ENCODE results near the gene PDZK1.
"Not testable (repeated sequence)": the region's sequence is repeated elsewhere in the genome, so short reads cannot be mapped to it uniquely, and the experiment has no call there.

PDZK1 gene

GRCh38 chr1:145707183-145707867 is at the start of gene PDZK1:
TSS of gene PDZK1 (minus strand) at chr1:145707368. CDS start at chr1:145688021, 19,347 bp downstream.
- DNase-seq: no peak

- no peak for DNase-seq
Measured at GRCh38 chr1:145751491-145752037, 44.4 kb upstream of the PDZK1 start.

DNA sequence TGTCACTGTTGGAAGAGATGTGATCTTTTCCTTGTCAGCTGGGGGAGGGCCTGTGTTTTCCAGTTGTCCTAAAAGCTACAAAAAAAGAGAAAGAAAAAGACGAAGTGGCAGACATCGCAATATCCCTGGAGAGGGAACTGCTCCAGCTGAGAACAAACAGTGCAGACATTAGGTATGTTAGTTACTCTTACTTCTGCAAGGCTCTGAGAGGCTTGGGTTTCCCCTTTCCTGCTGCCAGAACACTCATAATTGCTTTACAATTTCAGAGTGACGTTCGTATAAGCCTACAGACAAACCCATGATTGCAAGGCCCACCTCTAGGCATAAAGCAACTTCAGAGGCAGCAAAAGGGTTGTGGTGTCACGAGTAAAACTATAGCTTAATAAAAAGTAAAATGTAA is 43.3 kb upstream of the PDZK1 start:
- DNase-seq: no peak

GRCh38 chr1:145747398-145748247 is 40.5 kb upstream of the PDZK1 start:
- no peak for DNase-seq

GRCh38 chr1:145740269-145740668 is 33.1 kb upstream of the PDZK1 start:
- no peak for DNase-seq

DNA sequence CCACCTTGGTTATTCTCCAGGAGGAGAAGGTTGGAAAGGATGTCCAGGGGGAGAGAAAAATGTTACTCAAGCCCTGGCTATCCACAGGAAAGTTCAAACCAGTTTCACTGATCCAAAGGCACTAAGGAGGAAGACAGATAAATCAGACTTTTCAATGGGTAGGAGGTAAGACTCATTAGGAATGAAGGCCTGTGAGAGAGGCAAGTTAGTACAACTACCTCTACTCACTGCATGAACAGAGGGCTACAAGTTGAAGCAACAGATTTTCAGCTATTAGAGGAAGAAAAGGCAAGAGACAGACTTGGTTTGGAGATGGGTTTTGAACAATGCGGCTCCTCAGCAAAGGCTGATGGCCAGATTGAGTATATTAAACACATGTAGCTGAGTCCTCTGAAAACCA is 29.0 kb upstream of the PDZK1 start:
- no peak for DNase-seq

GRCh38 chr1:145730900-145731299 is 23.7 kb upstream of the PDZK1 start:
- no peak for DNase-seq

DNA sequence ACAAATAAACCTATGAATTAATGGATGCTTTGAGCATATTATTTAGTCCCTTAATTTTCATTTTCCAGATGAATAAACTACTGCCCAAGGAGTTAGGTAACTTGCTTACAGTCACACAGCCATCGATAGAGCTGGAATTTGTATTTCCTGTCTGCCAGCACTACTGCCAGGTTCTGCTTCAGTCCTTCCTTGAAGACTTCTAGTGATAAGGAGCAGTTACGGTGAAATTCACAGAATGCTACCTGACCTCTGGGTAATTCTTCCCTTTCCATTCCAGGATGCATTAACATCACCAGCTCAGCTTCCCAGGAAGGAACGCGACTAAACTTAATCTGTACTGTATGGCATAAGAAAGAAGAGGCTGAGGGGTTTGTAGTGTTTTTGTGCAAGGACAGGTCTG is 23.3 kb upstream of the PDZK1 start:
- no peak for DNase-seq

DNA sequence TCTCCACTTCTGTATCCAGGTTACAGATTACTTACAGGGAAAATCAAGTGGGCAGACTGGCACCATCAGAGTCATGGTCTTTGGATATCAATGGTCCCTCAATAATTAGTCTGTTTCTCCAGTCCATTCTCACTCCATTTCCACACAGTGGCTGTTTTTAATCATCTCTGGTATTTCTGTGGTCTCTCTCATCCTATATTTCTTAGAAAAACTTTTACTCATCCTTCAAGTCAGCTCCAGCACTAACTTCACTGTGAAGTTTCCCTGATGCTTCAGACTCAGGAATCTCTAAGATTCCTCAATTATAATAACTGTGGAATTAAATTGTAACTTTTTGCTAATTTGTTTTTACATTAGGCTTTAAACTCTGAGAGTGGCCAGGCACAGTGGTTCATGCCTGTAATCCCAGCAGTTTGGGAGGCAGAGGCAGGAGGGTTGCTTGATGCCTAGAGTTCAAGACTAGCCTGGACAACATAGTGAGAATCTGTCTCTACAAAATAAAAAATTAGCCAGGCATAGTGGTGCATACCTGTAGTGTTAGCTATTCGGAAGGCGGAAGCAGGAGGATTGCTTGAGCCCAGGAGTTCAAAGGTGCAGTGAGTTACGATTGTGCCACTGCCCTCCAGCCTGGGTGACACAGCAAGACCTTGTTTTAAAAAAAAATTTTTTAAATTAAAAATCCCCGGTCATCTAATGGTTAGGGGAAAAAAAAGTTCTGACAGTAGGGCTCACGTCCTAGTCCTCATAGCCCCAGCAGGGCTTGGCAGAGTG is 22.7 kb upstream of the PDZK1 start:
- no peak for DNase-seq

- no peak for DNase-seq
Measured at GRCh38 chr1:145729196-145729595, 22.0 kb upstream of the PDZK1 start.

GRCh38 chr1:145726193-145726592 is 19.0 kb upstream of the PDZK1 start:
- DNase-seq: not testable (repeated sequence)

DNA sequence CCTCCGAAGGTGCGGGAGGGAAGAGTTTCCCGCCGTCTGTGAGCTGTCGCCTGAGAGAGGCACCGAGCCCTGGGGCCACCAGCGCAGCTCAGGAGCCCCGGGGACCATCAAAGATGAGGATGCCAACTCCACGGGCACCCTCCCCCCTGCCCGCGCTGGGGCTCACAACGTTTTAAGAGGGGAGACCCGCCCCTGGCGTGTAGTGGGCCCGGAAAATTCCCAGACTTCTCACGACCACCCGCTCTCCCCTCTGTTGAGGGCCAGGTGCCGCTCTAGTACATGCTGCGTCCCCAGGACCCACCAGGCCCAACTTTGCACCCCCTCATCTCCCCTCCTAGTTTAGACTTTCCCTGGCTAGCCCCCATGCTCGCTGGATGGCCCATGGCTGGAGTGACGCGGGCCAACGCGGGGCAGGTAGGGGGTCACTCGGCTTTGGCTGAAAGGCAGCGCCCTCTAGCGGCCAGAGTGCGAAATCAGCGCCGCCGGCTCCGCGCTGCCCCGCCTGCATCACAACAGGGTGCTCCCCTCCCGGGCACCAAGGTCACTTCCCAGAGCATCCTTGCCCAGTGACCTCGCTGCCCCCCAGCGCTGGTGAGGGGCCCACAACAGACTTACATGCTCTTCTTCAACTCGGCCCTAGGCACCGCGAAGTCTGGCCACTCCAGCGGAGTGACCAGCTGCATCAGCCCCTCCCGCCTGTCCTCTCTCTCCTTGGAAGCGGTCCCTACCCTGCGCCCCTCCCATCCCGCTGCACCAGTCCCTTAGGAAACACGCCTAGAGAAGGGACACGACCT is 13.9 kb upstream of the PDZK1 start:
- DNase-seq: peak; percentile 67 to 73 (median 69)

DNA sequence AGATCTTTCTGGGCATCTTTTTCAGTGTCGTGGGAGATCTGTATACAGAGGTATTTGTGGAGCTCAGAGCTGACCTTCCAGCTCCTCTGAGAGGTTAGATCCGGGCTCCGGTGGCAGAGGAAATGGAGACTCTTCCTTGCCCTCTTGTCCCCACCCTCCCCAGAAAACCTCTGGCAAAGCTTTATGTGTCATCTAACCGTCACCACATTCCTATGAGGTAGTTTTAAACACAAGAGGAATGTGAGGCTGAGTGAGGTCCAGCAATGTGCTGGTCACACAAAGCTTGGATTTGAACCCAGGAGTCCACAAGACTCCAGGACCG is 13.3 kb upstream of the PDZK1 start:
- DNase-seq: no peak

DNA sequence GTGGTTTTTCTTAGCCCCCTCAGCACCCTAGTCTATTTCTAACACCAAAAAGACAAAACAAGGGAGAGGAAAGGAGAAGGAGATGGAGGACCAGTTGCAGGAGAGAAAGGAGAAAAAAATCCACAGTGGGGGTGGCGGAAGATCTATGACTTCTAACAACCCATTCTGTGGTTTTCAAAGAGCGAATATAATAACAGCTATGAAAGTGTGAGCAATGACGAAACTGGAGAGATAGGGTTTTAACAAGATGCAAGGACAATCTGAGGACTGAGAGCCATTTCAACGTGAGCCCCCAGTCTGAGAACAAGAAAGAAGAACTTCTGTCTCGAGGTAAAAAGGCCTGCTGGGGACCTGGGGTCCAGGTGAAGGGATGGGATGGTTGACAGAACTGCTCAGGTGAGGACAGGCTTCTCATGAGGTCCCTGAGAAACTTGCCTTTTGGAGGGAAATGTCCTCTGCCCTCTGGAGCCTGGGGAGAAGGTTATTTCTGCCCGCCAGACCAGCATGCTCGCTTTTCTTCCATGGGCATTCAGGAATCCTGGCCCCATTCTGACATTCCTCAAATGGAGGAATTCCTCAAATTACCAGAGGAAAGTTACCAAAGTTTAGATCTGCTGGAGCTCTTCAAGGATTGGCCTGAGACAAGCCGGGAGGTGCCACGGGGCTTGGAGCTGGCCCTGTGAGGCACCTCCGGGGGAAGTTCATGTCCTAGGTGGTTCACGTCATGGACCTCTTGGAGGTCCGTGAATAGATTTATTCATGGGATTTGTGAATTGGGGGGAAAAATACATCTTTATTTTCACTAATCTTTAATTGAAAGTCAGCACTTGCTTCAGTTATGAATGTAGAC is 12.3 kb upstream of the PDZK1 start, which contains the start of gene CD160:
Gene CD160 (plus strand): TSS at position 270 of the 850 bp plus-strand sequence. CDS start 8,829 bp downstream, outside the sequence.
- DNase-seq: no peak

DNA sequence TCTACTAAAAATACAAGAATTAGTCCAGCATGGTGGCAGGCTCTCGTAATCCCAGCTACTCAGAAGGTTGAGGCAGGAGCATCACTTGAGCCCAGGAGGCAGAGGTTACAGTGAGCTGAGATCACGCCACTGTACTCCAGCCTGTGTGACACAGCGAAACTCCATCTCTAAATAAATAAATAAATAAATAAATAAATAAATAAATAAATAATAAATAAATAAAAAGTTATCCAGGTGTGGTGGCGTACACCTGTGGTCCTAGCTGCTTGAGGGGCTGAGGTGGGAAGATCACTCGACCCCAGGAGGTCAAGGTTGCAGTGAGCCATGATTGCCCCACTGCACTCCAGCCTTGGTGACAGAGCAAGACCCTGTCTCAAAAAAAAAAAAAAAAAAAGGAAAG is 11.3 kb upstream of the PDZK1 start:
- not testable (repeated sequence) for DNase-seq

DNA sequence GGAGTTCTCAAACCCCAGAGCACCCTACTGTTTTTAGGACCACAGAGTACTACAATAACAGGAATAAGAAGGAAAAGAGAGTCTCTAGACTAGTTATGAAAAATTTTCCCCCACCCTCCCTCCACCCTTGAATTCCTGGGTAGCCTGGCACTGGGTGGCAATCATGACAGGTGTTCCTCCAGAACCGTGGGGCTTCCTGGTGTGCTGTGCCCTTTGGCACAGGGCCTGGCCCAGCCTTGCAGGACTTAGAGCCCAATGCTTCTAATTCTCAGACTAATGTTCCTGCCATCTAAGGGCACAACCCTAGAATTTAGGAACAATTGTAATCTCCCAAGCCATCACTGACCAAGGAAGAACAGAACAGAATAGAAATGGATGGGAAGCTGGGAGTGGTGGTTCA is 10.7 kb upstream of the PDZK1 start:
- no peak for DNase-seq

DNA sequence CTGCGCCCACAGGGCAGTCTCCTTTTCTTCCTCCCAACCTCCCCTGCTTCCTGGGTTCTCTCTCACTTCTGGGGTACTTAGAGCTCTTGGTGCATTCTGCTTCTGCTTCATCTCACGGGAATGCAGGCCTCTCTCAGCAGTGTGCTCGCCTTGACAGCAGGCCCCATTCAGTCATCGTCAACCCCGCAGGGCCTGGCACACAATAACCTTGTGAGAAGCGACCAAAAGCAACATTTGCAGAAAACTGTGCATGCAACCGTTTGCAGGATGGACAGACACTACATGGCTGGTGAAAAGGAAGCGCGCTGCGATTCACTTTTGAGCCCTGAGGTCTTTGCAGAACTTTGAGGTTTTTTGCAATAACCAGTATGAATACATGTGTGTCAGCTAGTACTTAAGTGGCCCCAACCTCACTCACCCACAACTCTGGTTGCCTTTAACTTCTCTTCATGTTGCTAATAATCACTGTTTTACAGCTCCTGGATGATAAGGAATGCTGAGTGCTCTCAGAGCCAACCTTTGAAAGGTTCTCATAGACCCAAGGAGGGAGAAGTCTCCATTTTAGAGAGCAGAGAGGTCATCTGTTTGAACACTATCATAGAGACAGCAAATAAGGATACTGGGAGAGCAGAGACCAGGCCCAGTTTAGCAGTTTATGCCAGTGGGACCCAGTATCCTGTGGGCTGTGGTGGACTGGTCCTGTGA is 9.6 kb upstream of the PDZK1 start:
- no peak for DNase-seq

DNA sequence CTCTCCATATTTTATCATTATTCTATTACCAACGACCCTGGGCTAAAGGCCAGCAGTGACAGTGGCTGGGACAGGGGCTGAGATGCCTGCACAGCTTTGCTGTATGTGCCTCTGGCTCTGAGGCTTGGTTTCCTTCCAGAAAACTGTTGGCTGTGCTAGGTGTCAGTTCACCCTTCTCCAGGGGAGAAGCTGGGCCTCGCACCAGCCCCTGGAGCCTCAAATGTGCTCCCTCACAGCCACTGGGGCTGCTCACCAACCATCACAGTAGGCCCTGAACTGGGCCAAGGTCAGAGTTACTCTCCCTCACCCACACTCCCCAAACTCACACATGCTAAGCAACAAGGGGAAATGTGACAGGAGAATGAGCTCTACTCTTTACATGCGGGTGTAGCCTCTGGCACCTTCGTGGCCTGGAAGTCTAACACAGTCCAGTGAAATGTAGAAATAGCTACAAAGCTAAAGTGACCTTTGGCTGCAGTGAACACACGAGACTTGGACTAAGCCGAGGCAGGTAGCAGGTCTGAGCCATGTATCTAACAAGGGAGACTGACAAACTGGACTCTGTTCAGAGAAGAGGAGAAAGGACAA is 7.5 kb upstream of the PDZK1 start:
- no peak for DNase-seq

GRCh38 chr1:145711213-145711651 is 4.1 kb upstream of the PDZK1 start:
- no peak for DNase-seq
